ENCODE results near the gene ZNF296. TPM values are rescaled to one million over a fixed set of nuclear protein-coding genes. Genes with fewer than 3 reads are reported as not detected.
"Not testable (repeated sequence)": the region's sequence is repeated elsewhere in the genome, so short reads cannot be mapped to it uniquely, and the experiment has no call there.

ZNF296 gene
- 1 to 10 TPM in 2 of 10 donors, under 1 TPM in 7, not detected in 1; 0.34 to 1.1 (median 0.70) TPM for polyA plus RNA-seq (ENCODE audit: insufficient read length in 10 of 10)
- long read RNA-seq, donor 1, partial matches to known transcripts: 0 of 1 reads
- long read RNA-seq, donor 1, other reads (novel, unspliced or antisense): 0 of 1 reads
- long read RNA-seq, donor 2: 0 reads
- long read RNA-seq, donor 3: 0 reads
- long read RNA-seq, donor 4: 0 reads
- long read RNA-seq, donor 5: 0 reads
- long read RNA-seq, donor 6: 0 reads
- long read RNA-seq, donor 7: 0 reads
- long read RNA-seq, donor 8: 0 reads
- long read RNA-seq, donor 9: 0 reads

- DNase-seq: peak in 1 of 3 donors; percentile 70
Observed at GRCh38 chr19:45076029-45076850, at the start of gene ZNF296. Gene ZNF296, minus strand, starts transcription at chr19:45076478. Its CDS starts 105 bp downstream, at chr19:45076373.

DNA sequence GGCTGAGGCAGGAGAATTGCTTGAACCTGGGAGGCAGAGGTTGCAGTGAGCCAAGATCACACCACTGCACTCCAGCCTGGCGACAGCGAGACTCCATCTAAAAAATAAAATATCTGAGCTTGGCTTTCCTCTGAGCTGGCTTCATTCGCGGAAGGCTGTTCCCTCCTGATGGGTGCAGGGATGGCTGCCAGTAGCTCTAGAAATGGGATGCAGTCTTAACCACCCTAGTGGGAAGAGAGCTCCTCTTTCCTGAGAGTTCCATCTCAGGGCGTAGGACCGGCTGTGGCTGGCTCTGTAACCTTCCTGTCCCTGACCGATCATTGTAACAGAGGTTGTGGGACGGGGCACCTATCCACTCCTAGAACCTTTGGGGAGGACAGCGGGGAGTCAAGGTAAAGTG lies 49.1 kb upstream of the ZNF296 start:
- DNase-seq: no peak

- DNase-seq: no peak
Observed at GRCh38 chr19:45124021-45124420, 47.7 kb upstream of the ZNF296 start.

DNA sequence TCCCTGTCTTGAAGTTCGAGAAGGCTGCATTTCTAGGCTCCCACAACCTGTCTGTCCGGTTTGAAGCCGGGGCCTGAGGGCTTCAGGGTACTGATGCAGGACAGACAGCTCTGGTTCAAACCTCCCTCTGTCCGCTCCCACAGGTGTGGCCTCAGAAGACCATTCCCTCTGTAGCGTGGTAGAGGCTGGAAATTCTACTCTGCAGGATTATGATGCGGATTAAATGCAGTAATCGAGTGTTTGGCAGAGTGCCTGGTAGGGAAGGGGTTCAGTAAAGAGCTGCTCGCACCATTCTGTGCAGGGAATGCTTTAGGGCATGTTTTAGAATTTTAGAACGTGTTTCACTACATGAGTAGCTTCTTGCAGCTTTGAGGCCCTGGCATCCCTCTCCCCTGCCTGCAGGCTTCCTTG lies 47.2 kb upstream of the ZNF296 start:
- DNase-seq: no peak

DNA sequence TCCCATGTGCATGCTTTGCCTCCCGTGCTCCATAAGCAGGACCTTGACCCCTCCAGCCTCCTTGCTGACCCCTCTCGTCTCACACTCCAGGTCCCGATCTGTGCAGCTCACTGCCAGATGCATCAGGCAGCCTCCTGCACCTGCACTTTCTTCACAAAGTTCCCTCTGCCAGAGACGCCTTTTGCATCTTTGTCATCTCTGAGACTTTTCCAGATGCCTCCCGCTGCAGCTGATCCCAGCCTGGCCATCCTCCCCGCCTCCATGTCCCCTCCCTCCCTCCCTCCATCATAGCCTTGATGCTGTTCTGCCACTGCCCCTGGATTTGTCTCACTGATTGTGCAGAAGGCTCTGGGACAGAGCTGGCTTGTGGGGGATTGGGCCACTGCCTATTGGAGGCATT lies 46.6 kb upstream of the ZNF296 start:
- no peak for DNase-seq

GRCh38 chr19:45121827-45122345 lies 45.6 kb upstream of the ZNF296 start:
- no peak for DNase-seq

GRCh38 chr19:45119582-45119981 lies 43.3 kb upstream of the ZNF296 start:
- no peak for DNase-seq

GRCh38 chr19:45118591-45119355 lies 42.5 kb upstream of the ZNF296 start:
- not testable (repeated sequence) for DNase-seq

DNA sequence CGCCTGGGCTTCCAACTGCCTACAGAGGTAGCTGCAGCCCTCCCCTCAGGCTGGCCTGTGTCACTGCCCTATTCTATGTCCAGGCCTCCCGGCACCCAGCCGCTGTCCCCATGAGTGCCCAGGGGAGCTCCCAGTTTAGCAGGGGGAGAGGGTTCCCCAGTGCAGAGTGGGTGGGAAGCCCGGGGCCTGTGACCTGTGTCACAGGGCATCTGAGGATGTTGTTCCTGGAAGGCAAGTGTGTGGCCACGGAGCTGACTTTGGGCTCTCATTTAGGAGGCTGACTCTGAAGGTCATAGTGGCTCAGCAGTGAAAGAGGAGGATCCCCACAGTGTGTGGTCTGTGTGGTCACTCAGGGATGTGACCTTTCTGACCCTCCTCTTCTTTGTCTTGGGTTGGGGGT lies 41.8 kb upstream of the ZNF296 start:
- DNase-seq: no peak

GRCh38 chr19:45117671-45118070 lies 41.4 kb upstream of the ZNF296 start:
- DNase-seq: no peak

DNA sequence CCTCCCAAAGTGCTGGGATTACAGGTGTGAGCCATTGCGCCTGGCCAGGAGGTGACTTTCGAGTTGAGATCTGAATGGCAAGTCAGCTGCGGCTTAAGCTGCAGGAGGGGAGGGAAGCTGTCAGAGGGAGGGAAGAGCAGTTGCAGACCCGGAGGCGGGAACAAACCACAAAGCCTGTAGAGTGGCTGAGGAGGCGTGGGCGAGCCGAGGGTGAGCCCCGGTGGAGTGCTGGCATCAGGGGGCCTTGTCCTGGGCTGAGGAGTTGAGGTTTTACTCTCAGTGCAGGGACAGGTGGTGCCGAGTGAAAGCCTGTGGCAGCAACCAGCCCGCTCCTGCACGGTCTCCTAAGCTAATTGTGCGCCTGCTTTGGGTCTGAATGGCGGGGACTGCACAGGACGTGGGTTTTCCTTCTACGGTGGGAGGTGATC lies 40.9 kb upstream of the ZNF296 start:
- no peak for DNase-seq

GRCh38 chr19:45115809-45116615 lies 39.7 kb upstream of the ZNF296 start:
- peak in 2 of 3 donors; percentile 57 to 59 for DNase-seq

GRCh38 chr19:45114116-45114515 lies 37.8 kb upstream of the ZNF296 start:
- DNase-seq: no peak

- no peak for DNase-seq
Observed at GRCh38 chr19:45113628-45114027, 37.4 kb upstream of the ZNF296 start.

- no peak for DNase-seq
Observed at GRCh38 chr19:45112111-45112827, 36.0 kb upstream of the ZNF296 start.

DNA sequence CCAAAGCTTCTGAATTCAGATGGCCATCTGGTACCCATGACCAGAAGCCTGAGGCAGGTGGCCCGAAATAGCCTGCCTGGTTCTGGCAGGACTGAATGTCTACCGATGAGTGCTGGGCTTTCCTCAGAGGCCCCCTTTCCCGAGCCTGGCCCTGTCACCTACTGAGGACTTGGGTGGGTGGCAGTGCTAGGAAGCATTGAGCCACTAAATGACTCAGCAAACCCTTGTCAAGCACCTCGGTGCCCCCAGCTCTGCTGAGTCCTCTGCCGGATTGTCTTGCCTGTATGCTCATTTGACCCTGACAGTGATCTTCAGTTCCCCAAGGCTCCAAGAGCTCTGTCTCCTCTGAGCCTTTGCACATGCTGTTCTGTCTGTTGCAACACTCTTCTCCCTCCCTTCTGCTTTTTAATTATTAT lies 34.6 kb upstream of the ZNF296 start:
- DNase-seq: no peak

- DNase-seq: no peak
Observed at GRCh38 chr19:45107621-45108150, 31.4 kb upstream of the ZNF296 start.

DNA sequence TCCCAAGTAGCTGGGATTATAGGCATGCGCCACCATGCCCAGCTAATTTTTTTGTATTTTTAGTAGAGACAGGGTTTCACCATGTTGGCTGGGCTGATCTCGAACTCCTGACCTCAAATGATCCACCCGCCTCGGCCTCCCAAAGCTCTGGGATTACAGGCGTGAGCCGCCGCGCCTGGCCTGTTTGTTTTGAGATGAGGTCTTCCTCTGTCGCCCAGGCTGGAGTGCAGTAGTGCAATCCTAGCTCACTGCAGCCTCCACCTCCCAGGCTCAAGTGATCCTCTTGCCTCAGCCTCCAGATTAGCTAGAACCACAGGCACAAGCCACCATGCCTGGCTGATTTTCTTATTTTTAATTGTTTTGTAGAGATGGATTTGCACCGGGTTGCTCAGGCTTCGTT lies 30.1 kb upstream of the ZNF296 start:
- not testable (repeated sequence) for DNase-seq

DNA sequence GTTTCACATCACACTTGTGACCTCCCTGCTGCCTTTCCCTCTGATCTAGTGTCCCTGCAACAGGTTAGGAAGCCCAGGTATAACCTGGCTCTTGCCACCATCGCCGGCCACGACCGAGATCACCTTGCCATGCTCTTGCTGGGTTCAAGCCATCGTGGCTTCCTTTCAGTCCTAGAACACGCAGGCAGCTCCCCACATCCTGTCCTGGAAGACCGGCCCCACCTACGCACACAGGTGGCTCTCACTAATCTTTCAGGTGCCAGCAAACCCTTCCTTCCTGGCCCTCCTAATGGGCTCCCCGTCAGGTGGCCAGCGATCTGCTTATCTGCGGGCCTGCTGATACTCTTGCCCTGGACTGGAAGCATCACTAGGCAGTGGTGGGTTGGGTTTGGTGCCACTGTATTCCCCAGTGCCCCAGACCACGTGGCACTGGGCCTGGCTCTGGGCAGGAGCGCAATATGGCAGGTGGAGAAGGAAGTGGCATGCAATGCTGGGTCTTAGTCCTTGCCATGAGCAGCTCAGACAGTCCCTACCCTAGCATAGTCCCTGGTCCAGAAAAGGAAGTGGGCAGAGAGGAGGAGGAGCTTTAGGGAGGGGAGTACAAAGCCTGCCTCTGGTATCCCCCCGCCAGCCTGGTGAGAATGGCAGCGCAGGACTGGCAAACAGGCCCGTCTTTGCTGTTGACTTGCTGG lies 28.5 kb upstream of the ZNF296 start:
- no peak for DNase-seq
